ENCODE results near the gene APC2.
"Not testable (repeated sequence)": the region's sequence is repeated elsewhere in the genome, so short reads cannot be mapped to it uniquely, and the experiment has no call there.

APC2 gene

GRCh38 chr19:1430246-1430645 lies 19.7 kb upstream of the APC2 start:
- DNase-seq (ENCODE audit: low spot score): no peak

GRCh38 chr19:1431759-1432506 lies 18.0 kb upstream of the APC2 start:
- DNase-seq (ENCODE audit: low spot score): no peak

- DNase-seq (ENCODE audit: low spot score): no peak
These were observed 17.4 kb upstream of the APC2 start for GRCh38 chr19:1432507-1432887.

- DNase-seq (ENCODE audit: low spot score): no peak
These were observed 16.5 kb upstream of the APC2 start for GRCh38 chr19:1433119-1434039.

GRCh38 chr19:1434040-1434366 lies 15.9 kb upstream of the APC2 start:
- DNase-seq (ENCODE audit: low spot score): no peak

GRCh38 chr19:1434577-1435060 lies 15.3 kb upstream of the APC2 start:
- DNase-seq (ENCODE audit: low spot score): no peak

GRCh38 chr19:1435378-1435989 lies 14.4 kb upstream of the APC2 start:
- DNase-seq (ENCODE audit: low spot score): no peak

GRCh38 chr19:1437609-1438008 lies 12.3 kb upstream of the APC2 start:
- DNase-seq (ENCODE audit: low spot score): no peak

- DNase-seq (ENCODE audit: low spot score): peak; percentile 97
These were observed 11.6 kb upstream of the APC2 start, which contains the start of gene RPS15 for GRCh38 chr19:1438035-1438932. TSS of gene RPS15 (plus strand) at chr19:1438396. CDS start at chr19:1438426, 30 bp downstream.

- no peak for DNase-seq (ENCODE audit: low spot score)
These were observed 11.0 kb upstream of the APC2 start for GRCh38 chr19:1438933-1439354.

GRCh38 chr19:1439525-1440417 lies 10.2 kb upstream of the APC2 start:
- not testable (repeated sequence) for DNase-seq (ENCODE audit: low spot score)

- no peak for DNase-seq (ENCODE audit: low spot score)
These were observed 9.5 kb upstream of the APC2 start for GRCh38 chr19:1440418-1440801.

- DNase-seq (ENCODE audit: low spot score): no peak
These were observed 8.9 kb upstream of the APC2 start for GRCh38 chr19:1441022-1441426.

- no peak for DNase-seq (ENCODE audit: low spot score)
These were observed 8.1 kb upstream of the APC2 start for GRCh38 chr19:1441677-1442438.

GRCh38 chr19:1445185-1445931 lies 4.6 kb upstream of the APC2 start:
- peak; percentile 77 for DNase-seq (ENCODE audit: low spot score)

- DNase-seq (ENCODE audit: low spot score): no peak
These were observed 3.8 kb upstream of the APC2 start for GRCh38 chr19:1445932-1446712.

GRCh38 chr19:1446713-1447481 lies 3.0 kb upstream of the APC2 start:
- DNase-seq (ENCODE audit: low spot score): no peak
